ENCODE measurements around the gene EIF4B.

Gene EIF4B

GRCh38 chr12:53074999-53075370 is 68.7 kb downstream of the EIF4B start:
- no peak for ATAC-seq

GRCh38 chr12:53076461-53076860 is 70.2 kb downstream of the EIF4B start:
- no peak for ATAC-seq

More at GRCh38 chr12:53074999-53075370, 68.7 kb downstream of the EIF4B start:
- no peak for TF ChIP-seq SNAI2 (CRISPR knock-in tag; IDR thresholded peaks at IDR 0.05)
- TF ChIP-seq ARNTL (CRISPR knock-in tag; IDR thresholded peaks at IDR 0.05; ENCODE audit: borderline replicate concordance, low read depth) = no peak
- TF ChIP-seq ZNF8 (CRISPR knock-in tag; IDR thresholded peaks at IDR 0.05) = no peak
- no peak for TF ChIP-seq RARB (CRISPR knock-in tag; IDR thresholded peaks at IDR 0.05)
- no peak for TF ChIP-seq GLIS3 (CRISPR knock-in tag; IDR thresholded peaks at IDR 0.05)
- TF ChIP-seq CSDC2 (CRISPR knock-in tag; IDR thresholded peaks at IDR 0.05) = no peak
- no peak for TF ChIP-seq ZNF565 (CRISPR knock-in tag; conservative IDR thresholded peaks at IDR 0.05; ENCODE audit: low read depth)
- no peak for TF ChIP-seq PPARA (CRISPR knock-in tag; IDR thresholded peaks at IDR 0.05; ENCODE audit: borderline replicate concordance)
- no peak for TF ChIP-seq ZC3H10 (CRISPR knock-in tag; IDR thresholded peaks at IDR 0.05)
- TF ChIP-seq ZFP3 (CRISPR knock-in tag; IDR thresholded peaks at IDR 0.05) = no peak
- no peak for TF ChIP-seq TCF4 (CRISPR knock-in tag; IDR thresholded peaks at IDR 0.05; ENCODE audit: borderline replicate concordance)
- no peak for TF ChIP-seq ISL1 (CRISPR knock-in tag; IDR thresholded peaks at IDR 0.05)
- TF ChIP-seq OSR1 (CRISPR knock-in tag; IDR thresholded peaks at IDR 0.05) = no peak
- no peak for TF ChIP-seq PATZ1 (CRISPR knock-in tag; IDR thresholded peaks at IDR 0.05; ENCODE audit: borderline replicate concordance)
- TF ChIP-seq TOX (CRISPR knock-in tag; IDR thresholded peaks at IDR 0.05; ENCODE audit: borderline replicate concordance) = no peak
- TF ChIP-seq CREB5 (CRISPR knock-in tag; IDR thresholded peaks at IDR 0.05; ENCODE audit: low read depth) = no peak
- no peak for TF ChIP-seq CSRNP3 (CRISPR knock-in tag; IDR thresholded peaks at IDR 0.05)

More at GRCh38 chr12:53076461-53076860, 70.2 kb downstream of the EIF4B start:
- TF ChIP-seq ARNTL (CRISPR knock-in tag; IDR thresholded peaks at IDR 0.05; ENCODE audit: borderline replicate concordance, low read depth) = no peak
- TF ChIP-seq ZNF565 (CRISPR knock-in tag; conservative IDR thresholded peaks at IDR 0.05; ENCODE audit: low read depth) = no peak
- no peak for TF ChIP-seq POU6F1 (CRISPR knock-in tag; IDR thresholded peaks at IDR 0.05; ENCODE audit: borderline replicate concordance, low read depth)
- TF ChIP-seq CSDC2 (CRISPR knock-in tag; IDR thresholded peaks at IDR 0.05) = no peak
- no peak for TF ChIP-seq ZNF70 (CRISPR knock-in tag; IDR thresholded peaks at IDR 0.05)
- no peak for TF ChIP-seq ISL1 (CRISPR knock-in tag; IDR thresholded peaks at IDR 0.05)
- no peak for TF ChIP-seq TCF4 (CRISPR knock-in tag; IDR thresholded peaks at IDR 0.05; ENCODE audit: borderline replicate concordance)
- no peak for TF ChIP-seq TSHZ2 (CRISPR knock-in tag; IDR thresholded peaks at IDR 0.05)
- no peak for TF ChIP-seq RARB (CRISPR knock-in tag; IDR thresholded peaks at IDR 0.05)
- no peak for TF ChIP-seq CREB5 (CRISPR knock-in tag; IDR thresholded peaks at IDR 0.05; ENCODE audit: low read depth)
- no peak for TF ChIP-seq OSR1 (CRISPR knock-in tag; IDR thresholded peaks at IDR 0.05)
- no peak for TF ChIP-seq ZNF8 (CRISPR knock-in tag; IDR thresholded peaks at IDR 0.05)
- TF ChIP-seq ZC3H10 (CRISPR knock-in tag; IDR thresholded peaks at IDR 0.05) = no peak
- no peak for TF ChIP-seq ESRRG (CRISPR knock-in tag; IDR thresholded peaks at IDR 0.05)
- TF ChIP-seq BACH2 (CRISPR knock-in tag; IDR thresholded peaks at IDR 0.05; ENCODE audit: borderline replicate concordance) = no peak
- TF ChIP-seq GLIS3 (CRISPR knock-in tag; IDR thresholded peaks at IDR 0.05) = no peak
- TF ChIP-seq ZFP3 (CRISPR knock-in tag; IDR thresholded peaks at IDR 0.05) = no peak
- no peak for TF ChIP-seq PATZ1 (CRISPR knock-in tag; IDR thresholded peaks at IDR 0.05; ENCODE audit: borderline replicate concordance)

All from SK-N-SH treated with all-trans-retinoic acid at 6 μM for 48 hours (cell line).